CD8-positive, alpha-beta memory T cell (primary cell): ENCODE measurements around the gene CTIF. TPM values are rescaled to one million over a fixed set of nuclear protein-coding genes. Genes with fewer than 3 reads are reported as not detected.
A peak's percentile ranks its signal among the peaks of the same experiment; 100 is the strongest.

Experiments used
- CTCF ChIA-PET: fragments of 350-600 bp; sonication (Branson Sonifier 250); formaldehyde crosslinking; loops from one replicate; lab custom pipeline; 2021; ENCODE audit warnings: antibody characterized with exemption; lab: Charles Lee
- POLR2A ChIA-PET: fragments of 350-600 bp; sonication (Branson Sonifier 250); formaldehyde crosslinking; loops from one replicate; lab custom pipeline; 2021; ENCODE audit warnings: antibody characterized with exemption; lab: Charles Lee
- DNase-seq, 5 donors: peaks; one replicate each; pipeline versions ENCODE4 v3.0.0 to v3.0.0-alpha.2; 2020 to 2022; ENCODE audit warnings: mixed read lengths in 1 of 5
- H3K27ac ChIP-seq: one replicate; pipeline ENCODE4 v1.7.0; 2013; ENCODE audit warnings: low read depth, mild to moderate bottlenecking, low read length, moderate library complexity
- H3K27me3 ChIP-seq: 2 replicates; pipeline ENCODE4 v1.7.0; 2013; ENCODE audit warnings: low read length, mild to moderate bottlenecking; ENCODE audit not compliant: insufficient read depth, poor library complexity, severe bottlenecking
- H3K36me3 ChIP-seq: 2 replicates; pipeline ENCODE4 v1.7.0; 2013; ENCODE audit warnings: mild to moderate bottlenecking, low read length, moderate library complexity; ENCODE audit not compliant: insufficient read depth
- H3K4me1 ChIP-seq: 2 replicates; pipeline ENCODE4 v1.7.0; 2013; ENCODE audit warnings: mild to moderate bottlenecking, low read length, moderate library complexity; ENCODE audit not compliant: insufficient read depth
- H3K4me3 ChIP-seq: 2 replicates; pipeline ENCODE4 v1.7.0; 2013; ENCODE audit warnings: mild to moderate bottlenecking, low read length
- H3K9me3 ChIP-seq: 2 replicates; pipeline ENCODE4 v1.7.0; 2013; ENCODE audit warnings: mild to moderate bottlenecking, low read length
- H3K27ac Mint-ChIP-seq, 8 donors: one replicate each; pipeline ENCODE4 v1.8.0; 2020 to 2021; ENCODE audit warnings: mixed read lengths in 8 of 8, mild to moderate bottlenecking in 6 of 8, inconsistent platforms in 3 of 8, moderate library complexity in 3 of 8
- H3K27me3 Mint-ChIP-seq, 2 donors: one replicate each; pipeline ENCODE4 v1.8.0; 2020 to 2021; ENCODE audit warnings: mixed read lengths in 2 of 2, mild to moderate bottlenecking in 1 of 2, moderate library complexity in 1 of 2
- H3K36me3 Mint-ChIP-seq, 3 donors: one replicate each; pipeline ENCODE4 v1.8.0; 2020 to 2021; ENCODE audit warnings: mixed read lengths in 3 of 3, inconsistent platforms in 1 of 3, mild to moderate bottlenecking in 1 of 3
- H3K4me1 Mint-ChIP-seq, 3 donors: one replicate each; pipeline ENCODE4 v1.8.0; 2020 to 2021; ENCODE audit warnings: mixed read lengths in 3 of 3, inconsistent platforms in 1 of 3, mild to moderate bottlenecking in 1 of 3
- H3K4me3 Mint-ChIP-seq, 7 donors: one replicate each; pipeline ENCODE4 v1.8.0; 2020 to 2021; ENCODE audit warnings: mixed read lengths in 7 of 7, mild to moderate bottlenecking in 6 of 7, moderate library complexity in 4 of 7, inconsistent platforms in 2 of 7
- H3K9me3 Mint-ChIP-seq, 5 donors: one replicate each; pipeline ENCODE4 v1.8.0; 2020 to 2022; ENCODE audit warnings: mixed read lengths in 5 of 5, mild to moderate bottlenecking in 3 of 5, moderate library complexity in 2 of 5, inconsistent platforms in 1 of 5
- polyA plus RNA-seq: library from polyadenylated mRNA; unstranded; fragments of 300-500 nt; fragmentation: Illumina TruSeq; gene quantifications from one replicate; pipeline ENCODE4 v1.2.3, GENCODE V29; 2021
- total RNA-seq, 2 experiments: library from RNA; stranded (reverse); gene quantifications; one replicate each; pipeline ENCODE4 v1.2.3, GENCODE V29; 2021

Gene CTIF
- total and polyA plus RNA-seq, 3 experiments from 2014 or later = 0.89 to 4.8 (median 4.2) TPM

- ChIA-PET CTCF (no interaction called here), POLR2A (no interaction called here)
- Mint-ChIP-seq H3K27ac (no peak overlapping the region), H3K4me3 (no peak overlapping the region), H3K4me1 (no peaks in the 10 kb centered on the region), H3K9me3 (no peaks in the 10 kb centered on the region), H3K27me3 (no peaks in the 10 kb centered on the region), H3K36me3 (no peaks in the 10 kb centered on the region)
- no peak overlapping the region for H3K4me3 ChIP-seq
- H3K36me3 ChIP-seq = no peaks in the 10 kb centered on the region
- DNase-seq = no peak
- no peaks in the 10 kb centered on the region for H3K27me3 ChIP-seq
- H3K27ac ChIP-seq = no peak overlapping the region
- no peaks in the 10 kb centered on the region for H3K4me1 ChIP-seq
- H3K9me3 ChIP-seq = no peaks in the 10 kb centered on the region
Observed at GRCh38 chr18:48727681-48728080, 188.8 kb downstream of the CTIF start.

DNA sequence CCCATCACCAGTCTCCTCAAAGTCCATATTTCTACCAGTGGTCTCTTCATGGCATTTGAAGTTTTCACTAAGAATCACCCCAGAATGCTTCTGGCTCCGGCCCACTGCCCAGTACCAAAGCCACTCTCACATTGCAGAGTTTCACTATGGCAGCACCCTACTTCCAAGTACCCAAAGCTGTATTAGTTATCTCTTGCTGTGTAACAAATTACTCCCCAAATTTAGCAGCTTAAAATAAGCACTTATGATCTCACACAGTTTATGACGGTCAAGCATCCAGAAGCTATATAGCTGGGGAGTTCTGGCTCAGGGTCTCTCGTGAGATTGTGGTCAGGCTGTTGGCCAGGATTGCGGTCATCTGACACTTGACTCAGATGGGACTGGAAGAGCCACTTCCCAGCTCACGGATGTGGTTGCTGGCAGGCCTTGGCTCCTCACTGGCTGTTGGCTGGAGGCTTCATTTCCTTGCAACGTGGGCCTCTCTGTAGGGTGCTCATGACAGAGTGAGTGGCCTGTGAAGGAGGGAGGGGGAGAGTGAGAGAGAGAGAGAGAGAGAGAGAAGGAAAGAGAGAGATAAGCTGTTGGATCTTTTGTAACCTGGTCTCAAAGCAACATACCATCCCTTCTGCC lies 189.5 kb downstream of the CTIF start:
- H3K4me3 ChIP-seq = no peak overlapping the region
- no peaks in the 10 kb centered on the region for H3K4me1 Mint-ChIP-seq
- H3K36me3 Mint-ChIP-seq = no peaks in the 10 kb centered on the region
- ChIA-PET CTCF (no interaction called here), POLR2A (no interaction called here)
- no peak for DNase-seq
- H3K27me3 ChIP-seq = no peaks in the 10 kb centered on the region
- H3K27ac ChIP-seq = no peak overlapping the region
- H3K27ac Mint-ChIP-seq = peak overlapping the region in 1 of 8 donors; percentile 48
- H3K4me1 ChIP-seq = no peaks in the 10 kb centered on the region
- no peaks in the 10 kb centered on the region for H3K27me3 Mint-ChIP-seq
- H3K4me3 Mint-ChIP-seq = no peak overlapping the region
- H3K9me3 Mint-ChIP-seq = no peaks in the 10 kb centered on the region
- no peaks in the 10 kb centered on the region for H3K36me3 ChIP-seq
- no peaks in the 10 kb centered on the region for H3K9me3 ChIP-seq

GRCh38 chr18:48729404-48729803 lies 190.6 kb downstream of the CTIF start:
- Mint-ChIP-seq H3K36me3 (no peaks in the 10 kb centered on the region), H3K9me3 (no peaks in the 10 kb centered on the region), H3K4me1 (no peaks in the 10 kb centered on the region), H3K4me3 (no peak overlapping the region), H3K27ac (no peak overlapping the region), H3K27me3 (no peaks in the 10 kb centered on the region)
- no peaks in the 10 kb centered on the region for H3K36me3 ChIP-seq
- H3K27me3 ChIP-seq = no peaks in the 10 kb centered on the region
- ChIA-PET POLR2A (interaction anchor here (0.7 kb wide), 1 partner anchor 12 kb away, joined by 3 read pairs; no protein-coding TSS in a partner anchor), CTCF (no interaction called here)
- DNase-seq = no peak
- H3K4me3 ChIP-seq = no peak overlapping the region
- H3K9me3 ChIP-seq = no peaks in the 10 kb centered on the region
- no peak overlapping the region for H3K27ac ChIP-seq
- H3K4me1 ChIP-seq = no peaks in the 10 kb centered on the region

- H3K4me1 Mint-ChIP-seq = peaks cover 0 to 2% (median 1%) of the 10 kb centered on the region in 3 donors
- no peaks in the 10 kb centered on the region for H3K9me3 Mint-ChIP-seq
- Histone ChIP-seq H3K4me3 (no peak overlapping the region), H3K27me3 (no peaks in the 10 kb centered on the region), H3K4me1 (no peaks in the 10 kb centered on the region), H3K9me3 (no peaks in the 10 kb centered on the region), H3K36me3 (no peaks in the 10 kb centered on the region), H3K27ac (no peak overlapping the region)
- H3K27me3 Mint-ChIP-seq = no peaks in the 10 kb centered on the region
- no peak for DNase-seq
- POLR2A ChIA-PET = no interaction called here
- H3K4me3 Mint-ChIP-seq = no peak overlapping the region
- no peaks in the 10 kb centered on the region for H3K36me3 Mint-ChIP-seq
- no peak overlapping the region for H3K27ac Mint-ChIP-seq
- CTCF ChIA-PET = no interaction called here
Observed at GRCh38 chr18:48730010-48730409, 191.2 kb downstream of the CTIF start.

DNA sequence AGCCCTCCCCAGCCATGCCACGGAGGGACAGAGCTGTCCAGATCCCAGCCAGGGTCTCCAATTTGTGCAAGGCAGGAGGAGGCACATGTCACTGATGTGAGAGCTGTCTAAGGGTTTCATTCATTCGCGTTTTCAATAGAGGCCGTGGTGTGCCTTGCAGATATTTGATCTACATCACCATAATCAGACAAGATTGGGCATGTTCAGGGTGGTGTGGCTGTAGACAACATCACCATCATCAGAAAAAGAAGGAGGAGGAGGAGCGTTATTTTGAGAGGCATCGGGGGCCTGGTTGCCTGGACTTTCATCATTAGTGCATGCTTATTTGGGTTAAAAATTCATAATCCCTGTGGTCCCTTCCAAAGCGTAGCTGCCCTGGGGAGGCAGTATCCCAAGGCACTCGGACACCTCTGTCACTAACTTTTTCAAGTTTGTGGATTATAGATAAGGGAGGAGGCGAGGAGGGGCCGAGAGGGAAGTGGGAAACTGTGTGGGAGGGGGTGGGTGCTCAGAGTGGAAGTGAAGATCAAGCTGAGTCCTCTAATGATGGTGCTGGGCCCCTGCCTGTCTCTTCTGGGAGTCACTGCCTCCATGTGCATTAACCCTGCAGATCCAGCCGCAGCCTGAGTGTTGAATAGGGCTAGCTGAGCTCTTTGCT lies 194.1 kb downstream of the CTIF start:
- Mint-ChIP-seq H3K4me3 (no peak overlapping the region), H3K9me3 (no peaks in the 10 kb centered on the region), H3K27ac (peak overlapping the region in 1 of 8 donors; percentile 26), H3K4me1 (peaks cover 1 to 5% (median 3%) of the 10 kb centered on the region in 3 donors), H3K27me3 (peaks cover 0 to 2% of the 10 kb centered on the region in 2 donors), H3K36me3 (no peaks in the 10 kb centered on the region)
- Histone ChIP-seq H3K9me3 (no peaks in the 10 kb centered on the region), H3K4me1 (no peaks in the 10 kb centered on the region), H3K27ac (no peak overlapping the region), H3K36me3 (no peaks in the 10 kb centered on the region), H3K27me3 (no peaks in the 10 kb centered on the region), H3K4me3 (no peak overlapping the region)
- ChIA-PET POLR2A (no interaction called here), CTCF (no interaction called here)
- DNase-seq = no peak

- Mint-ChIP-seq H3K27me3 (peaks cover 0 to 2% of the 10 kb centered on the region in 2 donors), H3K4me1 (peaks cover 1 to 5% (median 3%) of the 10 kb centered on the region in 3 donors), H3K27ac (no peak overlapping the region), H3K36me3 (no peaks in the 10 kb centered on the region), H3K9me3 (no peaks in the 10 kb centered on the region), H3K4me3 (no peak overlapping the region)
- H3K4me1 ChIP-seq = no peaks in the 10 kb centered on the region
- ChIA-PET CTCF (no interaction called here), POLR2A (no interaction called here)
- DNase-seq = no peak
- no peaks in the 10 kb centered on the region for H3K36me3 ChIP-seq
- no peaks in the 10 kb centered on the region for H3K27me3 ChIP-seq
- no peak overlapping the region for H3K4me3 ChIP-seq
- no peaks in the 10 kb centered on the region for H3K9me3 ChIP-seq
- no peak overlapping the region for H3K27ac ChIP-seq
Observed at GRCh38 chr18:48733643-48734253, 194.9 kb downstream of the CTIF start.

DNA sequence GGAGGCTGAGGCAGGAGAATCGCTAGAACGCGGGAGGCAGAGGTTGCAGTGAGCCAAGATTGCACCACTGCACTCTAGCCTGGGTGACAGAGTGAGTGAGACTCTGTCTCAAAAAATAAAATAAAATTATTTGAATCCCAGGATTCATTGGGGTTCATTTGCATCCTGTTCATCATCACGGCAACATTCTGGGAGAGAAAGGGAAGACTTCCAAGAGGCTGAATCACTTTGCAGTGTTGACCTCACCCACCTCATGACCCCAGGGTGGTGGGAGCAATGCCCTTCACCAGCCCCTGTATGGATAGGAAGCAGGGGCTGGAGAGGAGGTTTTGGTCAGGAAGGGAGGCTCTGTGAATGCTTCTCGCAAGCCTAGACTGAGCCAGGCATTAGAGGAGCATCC lies 195.6 kb downstream of the CTIF start:
- no peak overlapping the region for H3K4me3 Mint-ChIP-seq
- Histone ChIP-seq H3K4me1 (no peaks in the 10 kb centered on the region), H3K9me3 (no peaks in the 10 kb centered on the region), H3K4me3 (no peak overlapping the region), H3K36me3 (no peaks in the 10 kb centered on the region), H3K27me3 (no peaks in the 10 kb centered on the region), H3K27ac (no peak overlapping the region)
- H3K27me3 Mint-ChIP-seq = peaks cover 0 to 2% of the 10 kb centered on the region in 2 donors
- ChIA-PET POLR2A (no interaction called here), CTCF (no interaction called here)
- no peaks in the 10 kb centered on the region for H3K9me3 Mint-ChIP-seq
- H3K27ac Mint-ChIP-seq = no peak overlapping the region
- DNase-seq = no peak
- no peaks in the 10 kb centered on the region for H3K36me3 Mint-ChIP-seq
- H3K4me1 Mint-ChIP-seq = peaks cover 1 to 5% (median 3%) of the 10 kb centered on the region in 3 donors

GRCh38 chr18:48735080-48735676 lies 196.3 kb downstream of the CTIF start:
- Mint-ChIP-seq H3K36me3 (peaks cover 0 to 2% (median 0%) of the 10 kb centered on the region in 3 donors), H3K4me3 (no peak overlapping the region), H3K9me3 (no peaks in the 10 kb centered on the region), H3K27me3 (peaks cover 0 to 2% of the 10 kb centered on the region in 2 donors), H3K4me1 (peaks cover 1 to 5% (median 3%) of the 10 kb centered on the region in 3 donors), H3K27ac (peak overlapping the region in 2 of 8 donors; percentile 52 to 87)
- H3K9me3 ChIP-seq = no peaks in the 10 kb centered on the region
- no peaks in the 10 kb centered on the region for H3K27me3 ChIP-seq
- H3K36me3 ChIP-seq = no peaks in the 10 kb centered on the region
- no peak for DNase-seq
- POLR2A ChIA-PET = no interaction called here
- no peak overlapping the region for H3K4me3 ChIP-seq
- CTCF ChIA-PET = no interaction called here
- no peak overlapping the region for H3K27ac ChIP-seq
- H3K4me1 ChIP-seq = no peaks in the 10 kb centered on the region
